Measurements from ENCODE around the gene RBKS.

- TF ChIP-seq GTF2F1 (IDR thresholded peaks at IDR 0.05; ENCODE audit: borderline replicate concordance, low read depth, low read length) (no peak), SUZ12 (IDR thresholded peaks at IDR 0.05; ENCODE audit: low read length) (no peak), GABPA (IDR thresholded peaks at IDR 0.05; ENCODE audit: borderline replicate concordance, insufficient read depth, low read length) (no peak), POLR2A (IDR thresholded peaks at IDR 0.05; ENCODE audit: control extremely low read depth in 1 of 2, low read depth in 2 of 2, low read length in 2 of 2) (no peak), EZH2 (IDR thresholded peaks at IDR 0.05; ENCODE audit: low read depth, low read length, severe bottlenecking) (no peak), ZNF274 (IDR thresholded peaks at IDR 0.05; ENCODE audit: borderline replicate concordance, extremely low read depth, low read length) (no peak), CTCF (IDR thresholded peaks at IDR 0.05; ENCODE audit: control extremely low read depth in 1 of 3, insufficient read depth in 1 of 3, low read depth in 1 of 3, low read length in 3 of 3) (no peak), MAFK (IDR thresholded peaks at IDR 0.05; ENCODE audit: low read depth, low read length) (no peak), TAF1 (IDR thresholded peaks at IDR 0.05; ENCODE audit: low read depth, low read length) (no peak), CHD2 (IDR thresholded peaks at IDR 0.05; ENCODE audit: low read length) (no peak), SP2 (IDR thresholded peaks at IDR 0.05; ENCODE audit: low read length) (no peak), EP300 (IDR thresholded peaks at IDR 0.05; ENCODE audit: borderline replicate concordance in 1 of 2, low read depth in 2 of 2, low read length in 2 of 2) (no peak), FOSL1 (IDR thresholded peaks at IDR 0.05; ENCODE audit: insufficient read depth, low read depth, low read length) (no peak), POLR2AphosphoS5 (IDR thresholded peaks at IDR 0.05; ENCODE audit: low read depth, low read length) (no peak)
Observed at GRCh38 chr2:27804146-27804545, 86.0 kb downstream of the RBKS start.

All from H1 (cell line).